Measurements from ENCODE around the gene EEF1AKMT2. TPM values are rescaled to one million over a fixed set of nuclear protein-coding genes. Genes with fewer than 3 reads are reported as not detected.

EEF1AKMT2 gene
- total RNA-seq, 1 experiment from 2014 or later, result 13.0 TPM

DNA sequence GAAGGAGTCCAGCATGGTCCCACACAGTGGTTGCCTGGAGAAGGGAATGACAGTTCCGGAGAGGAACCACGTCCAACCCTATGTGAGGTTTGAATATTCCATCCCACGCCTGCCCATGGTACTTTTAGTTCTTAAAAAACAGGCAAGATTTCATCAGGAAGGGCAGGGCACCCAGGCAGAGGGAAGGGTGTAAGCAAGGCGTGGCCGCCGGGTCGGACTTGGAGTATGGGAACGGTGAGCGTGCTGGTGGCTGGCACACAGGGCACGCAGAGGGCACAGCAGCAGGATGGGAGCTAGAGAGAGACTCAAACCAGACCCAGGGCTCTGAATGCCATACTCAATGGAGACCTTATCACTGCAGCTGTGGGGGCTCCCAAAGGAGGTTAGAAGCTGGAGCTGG lies 81.8 kb downstream of the EEF1AKMT2 start:
- peaks cover 33% of the 10 kb centered on the region for H3K4me1 Mint-ChIP-seq (ENCODE audit: low read depth, unreplicated experiment)
- intact Hi-C loops (cut with micrococcal nuclease; ENCODE audit: unreplicated experiment), result loop anchor here (5.0 kb wide), 1 partner anchor 32 kb away; the partner anchor contains the start of gene FAM53B
- TF ChIP-seq, protein P1, sequence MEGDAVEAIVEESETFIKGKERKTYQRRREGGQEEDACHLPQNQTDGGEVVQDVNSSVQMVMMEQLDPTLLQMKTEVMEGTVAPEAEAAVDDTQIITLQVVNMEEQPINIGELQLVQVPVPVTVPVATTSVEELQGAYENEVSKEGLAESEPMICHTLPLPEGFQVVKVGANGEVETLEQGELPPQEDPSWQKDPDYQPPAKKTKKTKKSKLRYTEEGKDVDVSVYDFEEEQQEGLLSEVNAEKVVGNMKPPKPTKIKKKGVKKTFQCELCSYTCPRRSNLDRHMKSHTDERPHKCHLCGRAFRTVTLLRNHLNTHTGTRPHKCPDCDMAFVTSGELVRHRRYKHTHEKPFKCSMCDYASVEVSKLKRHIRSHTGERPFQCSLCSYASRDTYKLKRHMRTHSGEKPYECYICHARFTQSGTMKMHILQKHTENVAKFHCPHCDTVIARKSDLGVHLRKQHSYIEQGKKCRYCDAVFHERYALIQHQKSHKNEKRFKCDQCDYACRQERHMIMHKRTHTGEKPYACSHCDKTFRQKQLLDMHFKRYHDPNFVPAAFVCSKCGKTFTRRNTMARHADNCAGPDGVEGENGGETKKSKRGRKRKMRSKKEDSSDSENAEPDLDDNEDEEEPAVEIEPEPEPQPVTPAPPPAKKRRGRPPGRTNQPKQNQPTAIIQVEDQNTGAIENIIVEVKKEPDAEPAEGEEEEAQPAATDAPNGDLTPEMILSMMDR (IDR thresholded peaks at IDR 0.05; ENCODE audit: unreplicated experiment), result no peak
- CTCF ChIA-PET, result interaction anchor here (1.0 kb wide), 1 partner anchor 9 kb away, joined by 3 read pairs; no protein-coding TSS in a partner anchor
- H3K9me3 Mint-ChIP-seq (ENCODE audit: low read depth, unreplicated experiment), result no peaks in the 10 kb centered on the region
- no TSS peak for BruUV-seq (replicated peaks)
- peak; percentile 40 for DNase-seq
- H3K4me3 Mint-ChIP-seq (ENCODE audit: low read depth, unreplicated experiment), result peak overlapping the region; percentile 13
- peak overlapping the region; percentile 32 for H3K27ac Mint-ChIP-seq (ENCODE audit: unreplicated experiment)
- no peaks in the 10 kb centered on the region for H3K27me3 Mint-ChIP-seq (ENCODE audit: unreplicated experiment)
- peaks cover 5% of the 10 kb centered on the region for H3K36me3 Mint-ChIP-seq (ENCODE audit: insufficient read depth, unreplicated experiment)

DNA sequence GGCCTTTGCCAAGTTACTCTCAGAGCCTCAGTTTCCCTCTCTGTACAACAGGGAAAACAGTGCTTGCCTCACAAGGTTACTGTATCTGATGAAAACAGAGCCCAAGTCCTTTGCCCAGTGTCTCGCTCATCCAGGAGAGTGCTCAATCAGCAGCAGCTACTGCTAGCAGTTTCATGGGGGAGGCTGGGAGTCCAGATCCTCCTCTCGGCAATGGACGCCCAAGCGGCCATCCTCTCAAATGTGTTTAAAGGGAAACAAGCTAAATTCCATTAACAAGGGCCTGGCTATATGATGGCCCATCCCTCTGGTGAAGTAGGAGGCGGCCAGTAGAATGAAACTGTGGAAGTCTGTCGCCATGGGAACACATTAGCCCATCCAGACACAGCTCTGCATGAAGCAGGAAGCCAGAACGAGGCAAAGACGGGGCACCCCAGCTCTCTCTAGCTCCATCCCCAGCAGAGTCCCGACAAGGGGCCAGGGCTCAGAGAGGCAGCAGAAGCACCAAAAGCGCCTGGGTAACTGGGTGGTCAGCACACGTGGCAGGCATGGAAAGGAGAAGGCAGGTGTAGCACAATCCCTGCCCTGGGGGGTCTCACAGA lies 82.7 kb downstream of the EEF1AKMT2 start:
- no peak for DNase-seq
- Mint-ChIP-seq H3K9me3 (ENCODE audit: low read depth, unreplicated experiment) (no peaks in the 10 kb centered on the region), H3K4me1 (ENCODE audit: low read depth, unreplicated experiment) (peaks cover 33% of the 10 kb centered on the region), H3K36me3 (ENCODE audit: insufficient read depth, unreplicated experiment) (peaks cover 5% of the 10 kb centered on the region), H3K27me3 (ENCODE audit: unreplicated experiment) (no peaks in the 10 kb centered on the region), H3K27ac (ENCODE audit: unreplicated experiment) (no peak overlapping the region), H3K4me3 (ENCODE audit: low read depth, unreplicated experiment) (no peak overlapping the region)
- intact Hi-C loops (cut with micrococcal nuclease; ENCODE audit: unreplicated experiment), result loop anchor here (5.0 kb wide), 1 partner anchor 33 kb away; the partner anchor contains the start of gene FAM53B
- CTCF ChIA-PET, result interaction anchor here (0.5 kb wide), 1 partner anchor 180 kb away, joined by 4 read pairs; no protein-coding TSS in a partner anchor
- TF ChIP-seq, protein P1 (IDR thresholded peaks at IDR 0.05; ENCODE audit: unreplicated experiment), result no peak
- BruUV-seq (replicated peaks), result no TSS peak

DNA sequence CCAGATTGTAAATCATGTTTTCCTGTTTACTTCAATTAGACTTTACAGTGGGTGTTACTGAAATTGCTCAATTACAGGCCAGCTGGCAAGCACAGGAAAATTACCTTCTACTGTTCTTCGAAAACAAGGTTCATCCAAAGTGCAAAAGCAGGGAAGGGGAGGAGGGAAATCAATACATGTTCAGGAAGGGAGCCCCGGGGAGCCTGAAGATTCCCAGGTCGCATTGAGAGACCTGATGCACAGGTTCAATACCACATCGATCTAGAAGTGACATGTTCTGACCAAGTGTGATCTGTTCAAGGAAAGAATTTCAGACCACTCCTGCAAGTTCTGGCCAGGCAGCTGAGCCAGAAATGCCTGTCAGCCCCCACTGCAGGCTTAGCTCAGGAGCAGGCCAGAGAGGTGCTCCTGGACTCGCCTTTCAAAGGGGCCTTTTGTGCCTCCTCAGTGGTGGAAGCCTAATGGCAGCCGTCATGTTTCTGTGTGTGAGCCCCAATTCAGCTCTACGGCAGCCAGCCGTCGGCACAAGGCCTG lies 83.4 kb downstream of the EEF1AKMT2 start:
- no peak overlapping the region for H3K4me3 Mint-ChIP-seq (ENCODE audit: low read depth, unreplicated experiment)
- CTCF ChIA-PET, result interaction anchor here (0.5 to 1.2 kb wide), 2 partner anchors 33 to 179 kb away, joined by 4 read pairs; no protein-coding TSS in a partner anchor

More for the DNA sequence above, 83.4 kb downstream of the EEF1AKMT2 start:
- no TSS peak for BruUV-seq (replicated peaks)
- peak; percentile 29 for DNase-seq
- Mint-ChIP-seq H3K27ac (ENCODE audit: unreplicated experiment) (no peak overlapping the region), H3K4me1 (ENCODE audit: low read depth, unreplicated experiment) (peaks cover 33% of the 10 kb centered on the region), H3K9me3 (ENCODE audit: low read depth, unreplicated experiment) (no peaks in the 10 kb centered on the region), H3K27me3 (ENCODE audit: unreplicated experiment) (no peaks in the 10 kb centered on the region), H3K36me3 (ENCODE audit: insufficient read depth, unreplicated experiment) (peaks cover 5% of the 10 kb centered on the region)
- TF ChIP-seq, protein P1 (IDR thresholded peaks at IDR 0.05; ENCODE audit: unreplicated experiment), result no peak
- intact Hi-C loops (cut with micrococcal nuclease; ENCODE audit: unreplicated experiment), result loop anchor here (5.0 kb wide), 1 partner anchor 34 kb away; the partner anchor contains the start of gene FAM53B

Other genes starting within 250 kb of the EEF1AKMT2 start
- gene FAM53B, start 47.5 kb downstream of the EEF1AKMT2 start, total RNA-seq (2022), result 11.2 and 12.5 TPM in 2 replicates
- 11.8 and 13.0 TPM in 2 replicates for gene ABRAXAS2, start 9.9 kb upstream of the EEF1AKMT2 start, total RNA-seq (2022)
- gene ZRANB1, start 150.2 kb upstream of the EEF1AKMT2 start, total RNA-seq (2022), result 11.6 and 12.5 TPM in 2 replicates